Common myeloid progenitor, CD34-positive (primary cell): ENCODE data around the gene STOX2.

Source experiments
- CTCF ChIA-PET: fragments of 350-600 bp; sonication (Branson Sonifier 250); formaldehyde crosslinking; loops from one replicate; lab custom pipeline; 2021; ENCODE audit warnings: antibody characterized with exemption; lab: Charles Lee
- POLR2A ChIA-PET: fragments of 350-600 bp; sonication (Branson Sonifier 250); formaldehyde crosslinking; loops from one replicate; lab custom pipeline; 2021; ENCODE audit warnings: antibody characterized with exemption; lab: Charles Lee
- DNase-seq, 3 donors: peaks; one replicate each; pipeline versions ENCODE4 v3.0.0 to v3.0.0-alpha.2; 2013
- H3K27ac ChIP-seq, 2 experiments: 1 replicate in 1 of 2; 2 replicates in 1 of 2; pipeline ENCODE4 v1.7.0; 2013; ENCODE audit warnings: inconsistent platforms in 2 of 2, low read length in 2 of 2, mild to moderate bottlenecking in 2 of 2, low read depth in 1 of 2, moderate library complexity in 1 of 2; ENCODE audit not compliant: severe bottlenecking in 2 of 2, insufficient read depth in 1 of 2, poor library complexity in 1 of 2
- H3K27me3 ChIP-seq, 5 experiments: replicated peaks in 2 of 5; 1 replicate in 3 of 5; 2 replicates in 2 of 5; pipeline versions ENCODE4 v1.6.1 to v1.7.0; 2013; ENCODE audit warnings: low read length in 4 of 5, mild to moderate bottlenecking in 2 of 5, moderate library complexity in 2 of 5, inconsistent platforms in 1 of 5; ENCODE audit not compliant: insufficient read depth in 5 of 5, control insufficient read depth in 4 of 5
- H3K36me3 ChIP-seq, 4 experiments: 1 replicate in 2 of 4; 2 replicates in 2 of 4; pipeline versions ENCODE4 v1.6.1 to v1.7.0; 2013; ENCODE audit warnings: low read length in 3 of 4, control low read depth in 1 of 4, mild to moderate bottlenecking in 1 of 4; ENCODE audit not compliant: control insufficient read depth in 4 of 4, insufficient read depth in 4 of 4
- H3K4me1 ChIP-seq, 4 experiments: 1 replicate in 3 of 4; 2 replicates in 1 of 4; pipeline versions ENCODE4 v1.6.1 to v1.7.1; 2013; ENCODE audit warnings: low read length in 3 of 4, mild to moderate bottlenecking in 3 of 4, control low read depth in 1 of 4, inconsistent platforms in 1 of 4, moderate library complexity in 1 of 4; ENCODE audit not compliant: control insufficient read depth in 4 of 4, insufficient read depth in 4 of 4; ENCODE audit errors: control extremely low read depth in 1 of 4
- H3K4me3 ChIP-seq, 7 experiments: 1 replicate in 4 of 7; 2 replicates in 3 of 7; pipeline versions ENCODE4 v1.5.1 to v1.7.0; 2013; ENCODE audit warnings: mild to moderate bottlenecking in 7 of 7, low read length in 6 of 7, moderate library complexity in 6 of 7, inconsistent platforms in 2 of 7, low read depth in 2 of 7, control low read depth in 1 of 7; ENCODE audit not compliant: insufficient read depth in 4 of 7, control insufficient read depth in 1 of 7; ENCODE audit errors: extremely low read depth in 1 of 7
- H3K9me3 ChIP-seq, 5 experiments: 1 replicate in 4 of 5; 2 replicates in 1 of 5; pipeline versions ENCODE4 v1.6.1 to v1.7.1; 2013; ENCODE audit warnings: low read length in 4 of 5, mild to moderate bottlenecking in 2 of 5, inconsistent platforms in 1 of 5, low read depth in 1 of 5, moderate library complexity in 1 of 5; ENCODE audit not compliant: control insufficient read depth in 4 of 5, insufficient read depth in 2 of 5; ENCODE audit errors: control extremely low read depth in 1 of 5
- WGBS: methylation state at CpG from one replicate; pipeline ENCODE4 v1.1.5; 2013; ENCODE audit not compliant: insufficient coverage; 5-methylcytosine and 5-hydroxymethylcytosine counted together

STOX2 gene

DNA sequence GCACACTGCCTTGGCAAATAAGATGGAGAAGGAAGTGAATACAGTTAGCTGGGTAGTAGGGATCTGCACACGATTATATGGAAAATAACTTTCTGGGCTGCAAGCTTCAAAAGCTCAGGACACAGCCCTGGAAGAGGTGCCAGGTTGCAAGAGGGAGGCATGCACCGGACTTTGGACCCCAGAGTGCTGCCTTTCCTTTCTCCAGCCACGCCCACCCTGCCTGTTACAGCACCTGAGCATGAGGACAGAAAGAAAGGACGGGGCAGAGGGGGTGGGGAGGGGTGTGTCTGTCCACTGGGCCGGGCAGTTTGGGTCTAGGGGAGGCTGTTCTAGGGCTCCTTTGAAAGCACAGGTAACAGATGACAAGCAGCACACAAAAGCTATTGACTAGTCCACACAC lies 159.8 kb downstream of the STOX2 start:
- DNase-seq: no peak
- Histone ChIP-seq H3K27me3 (peaks cover 0 to 5% (median 0%) of the 10 kb centered on the region in 5 experiments), H3K27ac (no peak overlapping the region), H3K4me1 (peaks cover 0 to 4% (median 0%) of the 10 kb centered on the region in 4 experiments), H3K9me3 (no peaks in the 10 kb centered on the region), H3K36me3 (no peaks in the 10 kb centered on the region), H3K4me3 (no peak overlapping the region)
- 100% methylated on average over 1 of the region's 5 CpGs for WGBS
- ChIA-PET CTCF (no interaction called here), POLR2A (no interaction called here)

DNA sequence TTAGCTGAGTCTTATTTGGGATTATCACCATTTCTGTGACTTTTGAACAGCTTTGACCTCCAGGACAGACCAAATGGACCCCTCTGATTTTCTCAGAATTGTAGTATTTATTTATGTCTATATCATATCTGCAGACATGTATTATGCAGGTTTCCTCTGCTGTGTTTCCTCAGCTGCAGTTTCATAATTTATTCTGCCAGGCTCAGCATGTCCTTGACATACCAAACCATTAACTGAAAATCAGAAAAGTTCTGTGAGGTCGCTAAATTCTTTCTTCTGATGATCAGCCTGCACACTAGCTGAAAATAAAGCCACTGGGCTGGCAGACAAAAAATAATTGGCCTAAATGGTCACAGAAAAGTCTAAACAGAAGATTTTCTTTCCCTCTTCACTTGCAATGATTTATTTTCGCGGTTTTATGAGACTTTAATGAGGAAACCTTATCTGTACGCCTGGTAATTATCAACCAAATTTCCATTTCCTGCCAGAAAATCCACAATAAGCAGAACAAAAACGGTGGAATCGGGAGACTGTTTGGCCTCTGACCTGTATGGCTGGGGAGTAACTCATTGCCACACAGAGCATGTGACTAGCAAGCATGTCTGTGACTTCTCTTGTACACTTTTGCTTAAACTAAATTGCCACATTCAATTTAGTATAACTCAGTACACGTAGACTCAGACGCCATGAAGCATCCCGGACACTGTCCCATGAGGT lies 161.6 kb downstream of the STOX2 start:
- Histone ChIP-seq H3K36me3 (no peaks in the 10 kb centered on the region), H3K4me3 (no peak overlapping the region), H3K9me3 (peaks cover 0 to 5% (median 0%) of the 10 kb centered on the region in 5 experiments), H3K27me3 (peaks cover 0 to 5% (median 0%) of the 10 kb centered on the region in 5 experiments), H3K4me1 (peaks cover 0 to 4% (median 0%) of the 10 kb centered on the region in 4 experiments), H3K27ac (no peak overlapping the region)
- CTCF ChIA-PET: interaction anchor here (1.3 kb wide), 1 partner anchor 9 kb away, joined by 3 read pairs; no protein-coding TSS in a partner anchor
- 23% methylated on average over 5 of the region's 9 CpGs for WGBS
- POLR2A ChIA-PET: no interaction called here
- no peak for DNase-seq

DNA sequence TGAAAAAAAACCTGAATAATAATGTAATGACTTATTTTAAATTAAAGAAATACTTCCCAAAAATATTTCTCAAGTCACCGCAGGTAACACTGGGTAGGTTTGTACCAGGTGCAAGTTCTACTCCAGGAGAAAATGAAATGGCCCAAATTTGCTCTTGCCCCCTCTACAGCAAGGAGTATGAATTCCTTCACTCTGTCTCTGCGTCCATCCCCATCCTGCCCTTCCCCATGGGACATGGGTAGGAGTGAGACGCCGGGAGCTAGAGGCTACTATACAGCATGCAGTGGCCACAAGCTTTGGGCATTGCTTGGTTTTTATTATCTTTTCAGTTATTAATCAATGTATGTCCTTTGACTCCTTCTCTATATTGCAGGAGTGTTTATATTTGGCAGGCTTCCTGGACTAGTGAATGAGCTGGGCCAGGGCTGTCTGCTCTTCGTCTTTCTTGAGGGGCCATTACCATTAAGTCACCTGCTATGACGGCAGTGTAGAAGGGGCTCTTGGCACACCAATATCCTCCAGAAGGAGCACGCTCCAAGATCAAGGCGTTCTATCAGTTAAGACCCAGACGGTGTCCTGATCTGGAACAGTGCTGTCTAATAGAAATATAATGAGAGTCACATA lies 162.9 kb downstream of the STOX2 start:
- ChIA-PET CTCF (no interaction called here), POLR2A (no interaction called here)
- Histone ChIP-seq H3K27ac (no peak overlapping the region), H3K9me3 (peaks cover 0 to 16% (median 0%) of the 10 kb centered on the region in 5 experiments), H3K4me1 (peaks cover 0 to 4% (median 0%) of the 10 kb centered on the region in 4 experiments), H3K4me3 (no peak overlapping the region), H3K27me3 (peaks cover 0 to 5% (median 0%) of the 10 kb centered on the region in 5 experiments), H3K36me3 (no peaks in the 10 kb centered on the region)
- 85% methylated on average over 5 of the region's 9 CpGs for WGBS
- no peak for DNase-seq
